ENCODE data around the gene ECHS1.

ECHS1 gene

GRCh38 chr10:133373174-133374090 is at the start of gene ECHS1:
TSS of gene ECHS1 (minus strand) at chr10:133373354. CDS start at chr10:133373333, 21 bp downstream.
- no peak for TF ChIP-seq Cebpa-rat (IDR thresholded peaks at IDR 0.05)
- peak within 1 kb of the TSS; percentile 83 to 91 (median 87) for H3K9ac ChIP-seq
- no peaks in the 10 kb centered on the region for H3K9me3 ChIP-seq (replicated peaks in 1 of 11)
- peaks cover 29 to 44% (median 36%) of the 10 kb centered on the region in 10 experiments for H3K4me1 ChIP-seq
- H3K27ac ChIP-seq: peak within 1 kb of the TSS; percentile 81 to 96 (median 89)
- peak within 1 kb of the TSS; percentile 81 to 94 (median 87) for H3K4me2 ChIP-seq
- H3K36me3 ChIP-seq: peaks cover 24 to 35% (median 29%) of the 10 kb centered on the region in 11 experiments
- no peaks in the 10 kb centered on the region; a peak in 1 of 22 replicates for H3K27me3 ChIP-seq
- H4K20me1 ChIP-seq: peaks cover 0 to 25% (median 6%) of the 10 kb centered on the region in 11 experiments; a peak in 10 of 22 replicates
- H3K4me3 ChIP-seq: peak within 1 kb of the TSS; percentile 61 to 83 (median 70)

GRCh38 chr10:133422223-133422806 is 49.2 kb upstream of the ECHS1 start:
- H4K20me1 ChIP-seq: peaks cover 28 to 59% (median 54%) of the 10 kb centered on the region in 11 experiments; a peak in 21 of 22 replicates
- H3K4me2 ChIP-seq: peak overlapping the region; percentile 75 to 90 (median 83)
- H3K27me3 ChIP-seq: peaks cover 32 to 50% (median 41%) of the 10 kb centered on the region in 11 experiments
- peaks cover 11 to 18% (median 15%) of the 10 kb centered on the region in 10 experiments; a peak in 18 of 20 replicates for H3K4me1 ChIP-seq
- H3K4me3 ChIP-seq: peak overlapping the region in 5 of 10 experiments; percentile 44 to 62 (median 53); a peak in 7 of 20 replicates
- no peak overlapping the region for H3K27ac ChIP-seq
- no peaks in the 10 kb centered on the region for H3K9me3 ChIP-seq (replicated peaks in 1 of 11)
- no peak for TF ChIP-seq Cebpa-rat (IDR thresholded peaks at IDR 0.05)
- peaks cover 21 to 42% (median 29%) of the 10 kb centered on the region in 11 experiments for H3K36me3 ChIP-seq
- peak overlapping the region in 6 of 11 experiments; percentile 17 to 61 (median 57); a peak in 4 of 22 replicates for H3K9ac ChIP-seq

GRCh38 chr10:133421336-133422222 is 48.4 kb upstream of the ECHS1 start:
- no peak overlapping the region for H3K4me3 ChIP-seq
- peaks cover 11 to 18% (median 15%) of the 10 kb centered on the region in 10 experiments; a peak in 18 of 20 replicates for H3K4me1 ChIP-seq
- no peak overlapping the region for H3K27ac ChIP-seq
- peaks cover 32 to 50% (median 41%) of the 10 kb centered on the region in 11 experiments for H3K27me3 ChIP-seq
- TF ChIP-seq Cebpa-rat (IDR thresholded peaks at IDR 0.05): no peak
- H3K36me3 ChIP-seq: peaks cover 21 to 42% (median 29%) of the 10 kb centered on the region in 11 experiments
- H3K4me2 ChIP-seq: peak overlapping the region in 5 of 11 experiments; percentile 77 to 88 (median 82); a peak in 6 of 22 replicates
- no peaks in the 10 kb centered on the region for H3K9me3 ChIP-seq (replicated peaks in 1 of 11)
- no peak overlapping the region for H3K9ac ChIP-seq
- peaks cover 28 to 59% (median 54%) of the 10 kb centered on the region in 11 experiments; a peak in 21 of 22 replicates for H4K20me1 ChIP-seq

- TF ChIP-seq Cebpa-rat (IDR thresholded peaks at IDR 0.05): no peak
- H3K9me3 ChIP-seq (replicated peaks in 1 of 11): peaks cover 4 to 7% (median 5%) of the 10 kb centered on the region in 11 experiments; a peak in 21 of 22 replicates
- H3K36me3 ChIP-seq: peaks cover 27 to 48% (median 36%) of the 10 kb centered on the region in 11 experiments
Measured at GRCh38 chr10:133420579-133420978, 47.4 kb upstream of the ECHS1 start.

GRCh38 chr10:133420028-133420427 is 46.9 kb upstream of the ECHS1 start:
- Histone ChIP-seq H4K20me1 (peaks cover 28 to 64% (median 54%) of the 10 kb centered on the region in 11 experiments; a peak in 21 of 22 replicates), H3K36me3 (peaks cover 33 to 53% (median 41%) of the 10 kb centered on the region in 11 experiments), H3K27ac (no peak overlapping the region), H3K9me3 (replicated peaks in 1 of 11) (peaks cover 9 to 12% (median 11%) of the 10 kb centered on the region in 11 experiments), H3K27me3 (peaks cover 29 to 45% (median 36%) of the 10 kb centered on the region in 11 experiments), H3K4me3 (no peak overlapping the region), H3K4me1 (peaks cover 11 to 18% (median 15%) of the 10 kb centered on the region in 10 experiments; a peak in 18 of 20 replicates), H3K9ac (no peak overlapping the region), H3K4me2 (no peak overlapping the region)
- TF ChIP-seq Cebpa-rat (IDR thresholded peaks at IDR 0.05): no peak

More at GRCh38 chr10:133420579-133420978, 47.4 kb upstream of the ECHS1 start:
- Histone ChIP-seq H3K4me2 (no peak overlapping the region), H3K27ac (no peak overlapping the region), H4K20me1 (peaks cover 28 to 59% (median 54%) of the 10 kb centered on the region in 11 experiments; a peak in 21 of 22 replicates), H3K9ac (no peak overlapping the region), H3K4me1 (peaks cover 11 to 18% (median 15%) of the 10 kb centered on the region in 10 experiments; a peak in 18 of 20 replicates), H3K4me3 (no peak overlapping the region), H3K27me3 (peaks cover 32 to 50% (median 41%) of the 10 kb centered on the region in 11 experiments)

- TF ChIP-seq Cebpa-rat (IDR thresholded peaks at IDR 0.05): no peak
- no peak overlapping the region for H3K4me3 ChIP-seq
- H3K4me2 ChIP-seq: no peak overlapping the region
- no peak overlapping the region for H3K27ac ChIP-seq
- H3K36me3 ChIP-seq: peaks cover 37 to 60% (median 45%) of the 10 kb centered on the region in 11 experiments
- H4K20me1 ChIP-seq: peaks cover 28 to 64% (median 54%) of the 10 kb centered on the region in 11 experiments; a peak in 21 of 22 replicates
- H3K9me3 ChIP-seq (replicated peaks in 1 of 11): peaks cover 13 to 18% (median 17%) of the 10 kb centered on the region in 11 experiments
- peaks cover 11 to 18% (median 15%) of the 10 kb centered on the region in 10 experiments; a peak in 18 of 20 replicates for H3K4me1 ChIP-seq
- H3K9ac ChIP-seq: no peak overlapping the region; a peak in 1 of 22 replicates
- peaks cover 24 to 41% (median 32%) of the 10 kb centered on the region in 11 experiments for H3K27me3 ChIP-seq
Measured at GRCh38 chr10:133419211-133419950, 46.2 kb upstream of the ECHS1 start.

- no peak overlapping the region for H3K27ac ChIP-seq
- peaks cover 28 to 61% (median 53%) of the 10 kb centered on the region in 11 experiments; a peak in 21 of 22 replicates for H4K20me1 ChIP-seq
- peaks cover 17 to 25% (median 24%) of the 10 kb centered on the region in 11 experiments for H3K9me3 ChIP-seq (replicated peaks in 1 of 11)
- no peak for TF ChIP-seq Cebpa-rat (IDR thresholded peaks at IDR 0.05)
- no peak overlapping the region; a peak in 1 of 22 replicates for H3K9ac ChIP-seq
- peaks cover 11 to 16% (median 14%) of the 10 kb centered on the region in 10 experiments; a peak in 18 of 20 replicates for H3K4me1 ChIP-seq
- H3K36me3 ChIP-seq: peaks cover 42 to 67% (median 53%) of the 10 kb centered on the region in 11 experiments
- no peak overlapping the region for H3K4me2 ChIP-seq
- H3K4me3 ChIP-seq: no peak overlapping the region
- H3K27me3 ChIP-seq: peaks cover 21 to 33% (median 28%) of the 10 kb centered on the region in 11 experiments
Measured at GRCh38 chr10:133418289-133418993, 45.3 kb upstream of the ECHS1 start.
